Testis (tissue), 3 donors: ENCODE measurements around the gene DTHD1. TPM values are rescaled to one million over a fixed set of nuclear protein-coding genes. Genes with fewer than 3 reads are reported as not detected.

Experiments
- DNase-seq: peaks from one replicate; pipeline ENCODE4 v3.0.0-alpha.2; 2019
- H3K27ac ChIP-seq, 2 donors: fragments of 200-600 bp; sonication (generic); one replicate each; pipeline ENCODE4 v1.5.1; 2019
- H3K27me3 ChIP-seq: fragments of 200-600 bp; sonication (generic); one replicate; pipeline ENCODE4 v1.5.1; 2019
- H3K36me3 ChIP-seq: fragments of 200-600 bp; sonication (generic); one replicate; pipeline ENCODE4 v1.5.1; 2017; ENCODE audit warnings: low read depth; ENCODE audit errors: missing control alignments
- H3K4me1 ChIP-seq: fragments of 200-600 bp; sonication (generic); one replicate; pipeline ENCODE4 v1.5.1; 2019
- H3K4me3 ChIP-seq, 2 donors: fragments of 200-600 bp; sonication (generic); one replicate each; pipeline ENCODE4 v1.5.1; 2017 to 2019
- H3K9me3 ChIP-seq: fragments of 200-600 bp; sonication (generic); one replicate; pipeline ENCODE4 v1.5.1; 2017
- POLR2A ChIP-seq: fragments of 450-650 bp; IDR thresholded peaks from one replicate; pipeline ENCODE4 v1.6.1; 2017; ENCODE audit warnings: antibody characterized with exemption, mild to moderate bottlenecking, moderate library complexity
- WGBS, 2 donors: methylation state at CpG; one replicate each; pipeline ENCODE4 v1.1.5; 2018; 5-methylcytosine and 5-hydroxymethylcytosine counted together
- intact Hi-C: fragments of 100-400 bp; cut with DNase I; formaldehyde crosslinking; loops from one replicate; pipeline ENCODE4 v1.15.1; 2023; ENCODE audit warnings: low total_unique reads
- polyA plus RNA-seq: library from polyadenylated mRNA; stranded (reverse); fragments of 350-450 nt; fragmentation: Illumina TruSeq; extraction: RNeasy Lipid Tissue Mini Kit (QIAGEN cat#74804); gene quantifications from one replicate; pipeline ENCODE4 v1.2.3, GENCODE V29; 2014; ENCODE audit warnings: low read depth, low replicate concordance; ENCODE audit not compliant: insufficient read depth
- total RNA-seq, 2 donors: library from RNA; depleted of rRNA; stranded (reverse); fragments of >200 nt; gene quantifications; one replicate each; pipeline ENCODE4 v1.2.3, GENCODE V29; 2016
- TF ChIP-seq, protein P1 (sequence below), 3 experiments: fragments of 450-650 bp in 2 of 3; fragments of 200-600 bp in 1 of 3; sonication (generic) in 1 of 3; IDR thresholded peaks; one replicate each; pipeline ENCODE4 v1.5.1; 2016 to 2019; ENCODE audit warnings: antibody characterized with exemption in 3 of 3, mild to moderate bottlenecking in 2 of 3, moderate library complexity in 1 of 3

DTHD1 gene
- total and polyA plus RNA-seq, 3 donors from 2014 or later = 1.0 to 5.8 (median 4.3) TPM

GRCh38 chr4:36278789-36279188 is 2.6 kb upstream of the DTHD1 start:
- Histone ChIP-seq H3K27me3 (no peaks in the 10 kb centered on the region), H3K4me1 (no peaks in the 10 kb centered on the region), H3K9me3 (no peaks in the 10 kb centered on the region), H3K27ac (no peak overlapping the region), H3K4me3 (no peak overlapping the region), H3K36me3 (no peaks in the 10 kb centered on the region)
- TF ChIP-seq POLR2A = no peak
- TF ChIP-seq, protein P1, sequence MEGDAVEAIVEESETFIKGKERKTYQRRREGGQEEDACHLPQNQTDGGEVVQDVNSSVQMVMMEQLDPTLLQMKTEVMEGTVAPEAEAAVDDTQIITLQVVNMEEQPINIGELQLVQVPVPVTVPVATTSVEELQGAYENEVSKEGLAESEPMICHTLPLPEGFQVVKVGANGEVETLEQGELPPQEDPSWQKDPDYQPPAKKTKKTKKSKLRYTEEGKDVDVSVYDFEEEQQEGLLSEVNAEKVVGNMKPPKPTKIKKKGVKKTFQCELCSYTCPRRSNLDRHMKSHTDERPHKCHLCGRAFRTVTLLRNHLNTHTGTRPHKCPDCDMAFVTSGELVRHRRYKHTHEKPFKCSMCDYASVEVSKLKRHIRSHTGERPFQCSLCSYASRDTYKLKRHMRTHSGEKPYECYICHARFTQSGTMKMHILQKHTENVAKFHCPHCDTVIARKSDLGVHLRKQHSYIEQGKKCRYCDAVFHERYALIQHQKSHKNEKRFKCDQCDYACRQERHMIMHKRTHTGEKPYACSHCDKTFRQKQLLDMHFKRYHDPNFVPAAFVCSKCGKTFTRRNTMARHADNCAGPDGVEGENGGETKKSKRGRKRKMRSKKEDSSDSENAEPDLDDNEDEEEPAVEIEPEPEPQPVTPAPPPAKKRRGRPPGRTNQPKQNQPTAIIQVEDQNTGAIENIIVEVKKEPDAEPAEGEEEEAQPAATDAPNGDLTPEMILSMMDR (IDR thresholded peaks at IDR 0.05) = no peak
- intact Hi-C loops = no loop called here
- 86 to 90% methylated on average over 2 of the region's 2 CpGs for WGBS, 2 donors
- no peak for DNase-seq

- no peaks in the 10 kb centered on the region for H3K9me3 ChIP-seq
- no peak overlapping the region for H3K27ac ChIP-seq
- TF ChIP-seq, protein P1 (IDR thresholded peaks at IDR 0.05) = no peak
- no peak for TF ChIP-seq POLR2A
- H3K4me1 ChIP-seq = no peaks in the 10 kb centered on the region
- no peak for DNase-seq
- no peaks in the 10 kb centered on the region for H3K36me3 ChIP-seq
- 30 to 69% methylated on average over 4 of the region's 4 CpGs for WGBS, 2 donors
- intact Hi-C loops = no loop called here
- H3K4me3 ChIP-seq = no peak overlapping the region
- no peaks in the 10 kb centered on the region for H3K27me3 ChIP-seq
These were observed 861 bp upstream of the DTHD1 start for GRCh38 chr4:36280555-36280954.

- Histone ChIP-seq H3K36me3 (no peaks in the 10 kb centered on the region), H3K4me1 (no peaks in the 10 kb centered on the region), H3K27ac (no peak overlapping the region), H3K9me3 (no peaks in the 10 kb centered on the region), H3K4me3 (no peak overlapping the region), H3K27me3 (no peaks in the 10 kb centered on the region)
- no peak for DNase-seq
- TF ChIP-seq, protein P1 (IDR thresholded peaks at IDR 0.05) = no peak
- no peak for TF ChIP-seq POLR2A
- intact Hi-C loops = no loop called here
These were observed 1.2 kb downstream of the DTHD1 start for GRCh38 chr4:36282503-36283030.

- H3K9me3 ChIP-seq = no peaks in the 10 kb centered on the region
- H3K4me1 ChIP-seq = no peaks in the 10 kb centered on the region
- H3K27ac ChIP-seq = no peak overlapping the region
- H3K36me3 ChIP-seq = no peaks in the 10 kb centered on the region
- H3K27me3 ChIP-seq = no peaks in the 10 kb centered on the region
- intact Hi-C loops = no loop called here
- H3K4me3 ChIP-seq = no peak overlapping the region
- no peak for DNase-seq
- whole genome bisulfite sequencing, 2 donors = 54 to 61% methylated on average over 2 of the region's 2 CpGs
- TF ChIP-seq, protein P1 (IDR thresholded peaks at IDR 0.05) = no peak
- no peak for TF ChIP-seq POLR2A
These were observed 2.6 kb downstream of the DTHD1 start for GRCh38 chr4:36283912-36284465.
